ENCODE measurements around the gene PDGFD.

The PDGFD gene

DNA sequence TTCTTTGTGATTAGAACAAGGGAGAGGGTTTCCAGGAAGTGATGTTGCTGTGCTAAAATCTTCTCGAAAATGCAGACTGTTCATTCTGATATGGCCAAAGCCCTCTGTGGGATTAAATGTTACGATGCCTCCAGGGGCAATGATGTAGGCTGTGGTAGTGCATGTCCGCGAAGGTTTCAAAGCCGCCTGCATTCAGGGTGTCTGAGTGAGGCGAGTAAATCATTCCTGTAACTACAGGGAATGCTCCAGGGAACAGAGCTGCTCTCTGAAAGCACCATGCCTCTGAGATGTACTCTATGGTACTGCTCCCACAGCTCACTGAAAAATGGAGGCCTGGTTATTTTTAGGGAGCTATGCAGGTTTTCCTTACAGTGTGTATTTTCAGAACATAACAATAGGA, 21.2 kb downstream of the PDGFD start:
- no peak for DNase-seq

DNA sequence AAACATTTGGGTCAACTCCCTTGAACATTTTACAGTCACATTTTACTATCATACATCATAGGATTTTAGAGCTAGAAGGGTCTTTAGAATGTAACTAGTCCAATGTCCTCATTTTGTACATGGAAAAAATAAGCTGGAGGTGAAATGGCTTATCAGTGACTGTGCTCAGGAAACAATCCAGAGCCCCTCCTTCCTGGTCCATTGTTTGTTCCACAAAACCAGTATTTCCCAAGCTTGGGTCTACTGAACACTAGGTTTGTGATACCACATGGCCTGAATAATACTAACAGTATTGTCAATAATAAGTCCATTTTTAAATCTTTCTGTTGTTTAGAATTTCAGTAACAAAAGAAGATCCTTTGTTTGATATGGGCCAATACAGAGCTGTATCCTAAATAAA, 27.1 kb downstream of the PDGFD start:
- DNase-seq, result no peak

DNA sequence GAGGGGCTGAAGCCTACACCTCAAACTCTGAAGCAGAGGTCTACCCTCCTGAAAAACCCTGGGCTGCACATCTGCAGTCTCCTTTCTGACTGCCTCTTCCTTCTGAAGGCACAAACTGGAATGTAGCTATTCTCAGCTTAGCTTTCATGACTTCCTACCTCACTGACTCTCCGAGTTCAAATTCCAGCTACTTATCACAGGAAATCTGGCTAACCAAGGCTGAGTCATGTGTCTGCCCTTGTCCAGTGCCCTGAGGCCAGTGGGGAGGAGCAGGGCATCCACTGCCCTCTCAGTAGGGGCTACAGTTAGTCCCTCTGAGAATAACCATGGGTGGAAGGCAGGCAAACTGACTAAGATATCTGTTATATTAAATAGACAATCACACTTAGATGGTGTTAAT, 29.2 kb downstream of the PDGFD start:
- no peak for DNase-seq

DNA sequence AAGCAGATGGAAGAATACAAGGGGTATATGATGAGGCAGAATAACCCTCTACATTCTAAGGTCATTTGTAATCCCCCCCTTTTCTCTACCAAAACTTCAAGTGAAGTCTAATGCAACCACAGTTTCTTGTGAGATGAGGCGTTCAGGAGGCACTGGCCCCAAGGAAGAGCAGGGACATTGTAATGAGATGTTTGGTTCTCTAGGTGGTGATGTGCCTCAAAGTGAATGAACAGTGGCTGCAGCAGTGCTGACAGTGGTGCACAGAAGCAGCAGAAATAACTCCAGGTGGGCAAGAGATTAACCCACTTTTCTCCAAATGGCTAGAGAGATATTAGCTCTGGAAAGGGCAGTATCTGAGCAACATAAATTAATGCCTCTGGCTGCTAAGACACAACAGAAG, 33.8 kb downstream of the PDGFD start:
- DNase-seq, result no peak

DNA sequence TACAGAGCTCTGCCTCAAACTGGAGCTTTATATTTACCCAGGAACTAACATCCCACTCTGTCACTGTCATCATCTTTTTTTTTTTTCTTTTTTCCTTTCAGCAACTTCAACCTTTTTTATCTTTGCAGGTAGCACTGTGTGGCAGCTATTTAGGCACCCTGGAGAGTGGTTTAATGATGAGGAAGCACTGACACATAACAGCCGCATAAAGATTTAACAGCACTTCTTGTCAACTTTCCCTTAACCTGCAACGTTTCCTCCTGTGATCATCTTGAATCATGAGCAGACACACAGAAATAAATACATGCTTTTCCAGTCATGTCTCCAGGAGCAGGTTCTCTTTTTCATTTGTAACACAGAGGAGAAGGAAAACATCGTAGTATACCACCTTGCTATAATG, 34.8 kb downstream of the PDGFD start:
- no peak for DNase-seq

DNA sequence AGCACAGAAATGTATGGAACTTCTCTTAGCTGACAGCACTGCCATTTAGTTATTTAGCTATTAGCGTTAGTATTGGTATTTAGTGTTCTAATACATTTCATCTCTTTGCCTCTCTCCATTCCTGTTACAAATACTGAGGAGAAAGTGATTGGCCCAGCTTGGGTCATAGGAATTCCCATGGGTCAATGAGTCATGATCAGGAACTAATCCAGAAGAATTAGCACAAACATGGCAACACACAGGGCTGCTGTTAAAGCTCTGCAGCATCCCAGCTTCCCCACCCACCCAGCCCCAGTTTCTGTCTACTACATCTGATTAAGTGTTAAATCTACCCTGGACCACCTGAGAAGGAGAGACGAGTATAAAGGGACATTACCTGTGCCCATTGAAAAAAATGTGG, 36.1 kb downstream of the PDGFD start:
- no peak for DNase-seq

DNA sequence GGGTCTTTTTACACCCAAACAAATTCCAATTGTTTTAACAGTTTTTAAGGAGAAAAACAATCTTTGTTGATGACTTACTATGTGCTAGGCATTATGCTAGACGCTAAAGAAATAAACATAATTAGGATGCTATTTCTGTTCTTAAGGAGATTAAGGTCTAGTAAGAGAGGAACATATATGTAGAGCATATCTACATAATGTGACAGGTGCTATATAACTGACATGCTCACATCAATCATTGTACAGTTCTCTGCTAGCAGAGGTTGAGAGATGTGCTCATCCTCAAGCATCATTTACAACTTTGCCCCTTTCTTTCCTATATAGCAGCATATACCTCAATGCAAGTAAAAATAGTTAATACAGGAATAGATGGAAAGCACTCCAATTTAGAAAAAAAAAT, 37.5 kb downstream of the PDGFD start:
- DNase-seq, result no peak

DNA sequence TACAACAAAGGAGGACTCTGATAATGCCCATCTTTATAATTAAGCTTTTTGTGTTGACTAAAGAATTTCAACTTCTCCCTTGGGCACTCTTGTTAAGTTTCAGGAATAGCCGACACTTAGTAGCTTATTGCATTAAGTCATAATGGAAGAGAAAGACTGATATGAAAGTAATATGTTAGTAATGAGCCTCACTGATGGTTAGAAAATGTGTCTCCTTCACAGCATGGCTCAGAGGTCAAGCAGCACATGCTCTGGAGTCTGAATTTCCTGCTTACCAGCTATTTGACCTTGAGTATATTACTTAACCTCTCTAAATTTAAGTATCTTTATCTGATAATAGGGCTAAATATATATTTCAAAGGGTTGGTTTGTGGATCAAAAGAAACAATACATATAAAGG, 39.0 kb downstream of the PDGFD start:
- no peak for DNase-seq

DNA sequence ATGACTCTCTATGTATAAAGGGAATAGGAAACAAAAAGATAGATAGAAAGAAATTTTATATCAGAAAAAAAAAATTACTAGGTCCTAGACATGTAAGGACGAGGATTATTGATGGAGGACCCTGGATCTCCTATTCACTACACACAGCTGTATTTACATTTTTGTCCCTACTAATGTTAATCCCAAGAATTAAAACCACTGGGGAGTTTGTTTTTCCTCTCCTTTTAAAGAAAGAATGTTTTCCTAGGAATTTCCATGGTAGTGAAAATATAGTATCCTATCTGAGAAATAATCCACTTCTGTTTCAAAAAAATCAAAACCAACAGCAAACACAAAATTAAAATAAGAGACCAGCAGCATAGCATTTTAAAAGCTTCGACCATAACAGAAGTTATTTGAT, 41.1 kb downstream of the PDGFD start:
- no peak for DNase-seq

DNA sequence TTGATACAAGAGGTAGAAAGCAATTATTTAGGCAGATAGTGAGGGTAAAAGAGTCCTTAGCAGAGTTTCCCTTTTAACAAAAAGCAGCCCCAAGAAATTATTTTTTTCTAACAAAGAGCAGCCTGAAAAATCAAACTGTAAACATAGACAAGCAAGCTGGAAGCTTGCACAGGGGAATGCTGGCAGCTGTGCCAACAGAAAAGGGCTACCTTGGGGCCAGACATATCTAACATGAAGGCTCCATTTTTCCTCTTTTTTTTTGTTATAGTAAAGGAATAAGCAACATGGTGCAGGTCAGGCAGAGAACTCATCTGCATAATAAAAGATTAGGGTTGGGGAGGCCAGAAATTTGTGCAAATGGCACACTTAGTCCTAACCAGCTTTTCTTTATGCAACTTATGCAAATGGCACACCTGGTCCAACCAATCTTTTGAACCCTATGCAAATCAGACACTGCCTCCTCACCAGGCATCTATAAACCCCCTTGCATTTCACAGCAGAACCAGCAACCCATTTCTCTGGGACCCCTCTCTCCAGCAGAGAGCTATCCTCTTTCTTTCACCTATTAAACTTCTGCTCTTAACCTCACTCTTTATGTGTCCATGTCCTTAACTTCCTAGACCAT, 41.8 kb downstream of the PDGFD start:
- no peak for DNase-seq

DNA sequence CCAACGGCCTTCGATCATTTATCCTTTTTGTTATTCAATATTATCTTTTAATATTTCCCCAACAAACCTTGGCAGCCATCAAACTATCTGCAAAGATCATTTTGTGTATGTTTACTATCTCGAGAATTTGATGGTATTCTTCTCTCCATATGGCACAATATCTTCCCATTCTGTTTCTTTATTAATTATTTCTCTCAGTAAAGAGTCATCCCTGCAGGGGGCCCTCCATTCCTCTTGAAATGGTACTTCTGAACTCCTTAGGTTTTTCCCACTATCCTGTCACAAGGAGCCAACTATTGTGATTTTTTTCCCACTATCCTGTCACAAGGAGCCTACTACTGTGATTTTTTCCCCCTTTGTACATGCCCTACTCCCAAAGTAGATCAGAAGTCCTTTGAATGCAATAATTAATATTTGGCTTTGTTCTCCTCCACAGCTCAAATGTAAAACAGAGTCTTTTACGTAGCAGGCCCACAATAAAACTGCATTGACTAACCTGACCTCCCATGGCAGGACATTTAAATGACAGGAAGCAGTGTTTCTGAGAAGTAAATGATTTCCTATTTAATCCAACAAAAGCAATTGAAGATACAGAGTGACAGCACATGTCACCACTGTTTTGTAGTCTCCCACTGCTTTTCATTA, 43.3 kb downstream of the PDGFD start:
- DNase-seq, result no peak

DNA sequence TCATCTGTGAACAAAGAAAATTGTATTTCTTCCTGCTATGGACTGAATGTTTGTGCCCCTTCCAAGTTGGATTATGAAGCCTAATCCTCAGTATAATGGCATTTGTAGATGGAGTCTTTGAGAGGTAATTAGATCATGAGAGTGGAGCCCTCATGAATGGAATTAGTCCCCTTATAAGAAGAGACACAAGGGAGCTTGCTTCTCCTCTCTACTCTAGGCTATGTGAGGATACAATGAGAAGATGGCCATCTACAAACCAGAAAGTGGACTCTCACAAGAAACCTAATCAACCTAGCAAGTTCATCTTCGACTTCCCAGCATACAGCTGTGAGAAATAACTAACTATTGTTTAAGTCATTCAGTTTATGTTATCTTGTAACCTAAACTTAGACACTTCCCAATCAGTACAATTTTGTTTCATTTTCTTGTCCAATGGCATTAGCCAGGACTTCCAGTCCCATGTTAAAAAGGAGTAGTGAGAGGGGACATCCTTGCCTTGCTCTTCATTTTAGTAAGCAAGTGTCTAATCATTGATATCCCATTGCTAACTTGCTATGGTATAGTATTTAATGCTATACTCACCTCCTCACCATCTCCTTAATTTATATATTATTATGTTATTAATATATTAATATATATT, 45.7 kb downstream of the PDGFD start:
- no peak for DNase-seq

DNA sequence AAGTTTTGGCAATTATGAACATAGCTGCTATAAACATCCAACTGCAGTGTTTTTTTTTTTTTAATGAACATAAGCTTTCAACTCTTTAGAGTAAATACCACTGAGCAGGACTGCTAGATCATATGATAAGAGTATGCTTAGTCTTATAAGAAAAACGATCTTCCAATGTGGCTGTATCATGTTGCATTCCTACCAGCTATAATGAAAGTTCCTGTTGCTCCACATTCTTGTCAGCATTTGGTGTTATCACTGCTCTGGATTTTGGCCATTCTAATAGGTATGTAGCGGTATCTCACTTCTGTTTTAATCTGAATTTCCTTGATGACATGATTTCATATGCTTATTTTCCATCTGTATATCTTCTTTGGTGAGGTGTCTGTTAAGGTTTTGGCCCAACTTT, 50.4 kb downstream of the PDGFD start:
- no peak for DNase-seq

DNA sequence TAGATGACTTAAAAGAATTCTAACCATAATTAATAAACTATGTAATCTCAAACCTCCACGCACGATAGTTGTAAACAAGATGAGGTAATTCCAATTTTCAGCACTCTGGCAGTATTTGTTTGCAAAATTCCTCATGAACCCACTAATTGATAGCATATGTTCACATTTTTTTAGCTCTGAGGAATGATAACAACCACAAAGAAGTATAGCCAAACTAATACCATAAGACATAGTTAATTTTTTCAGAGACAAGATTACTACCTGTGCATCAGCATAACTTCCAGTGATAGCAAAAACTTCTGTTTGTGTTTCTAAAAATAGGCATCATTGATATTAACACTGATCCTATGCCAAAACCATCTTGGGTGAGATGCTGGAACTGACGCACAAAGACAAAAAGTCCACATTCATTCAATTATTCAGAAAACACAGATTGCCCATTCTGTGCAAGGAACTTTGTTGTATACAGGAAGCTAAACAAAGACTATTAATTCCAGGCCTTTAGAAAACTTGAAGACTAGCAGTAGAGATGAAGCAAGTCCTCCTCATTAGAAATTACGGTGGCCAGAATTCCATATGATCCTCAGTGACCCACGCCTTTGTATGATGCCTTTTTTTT, 57.7 kb downstream of the PDGFD start:
- no peak for DNase-seq

DNA sequence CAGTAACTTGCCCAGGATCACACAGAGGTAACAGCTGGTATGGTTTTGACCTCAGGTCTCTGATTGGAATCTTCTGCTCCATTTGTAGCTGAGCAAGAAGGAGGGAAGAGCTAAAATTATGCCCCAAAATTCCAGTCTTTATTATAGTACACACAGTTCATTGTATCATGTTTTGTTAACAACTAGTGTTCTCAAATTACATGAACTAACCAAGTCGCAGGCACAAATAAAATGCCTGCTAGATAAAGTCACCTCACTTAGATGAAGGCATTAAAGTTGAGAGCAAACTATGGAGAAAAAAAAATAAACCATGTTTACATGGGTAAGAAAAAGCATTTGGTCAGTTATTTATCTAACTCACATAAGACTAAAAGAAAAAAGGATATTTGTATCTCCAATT, 58.8 kb downstream of the PDGFD start:
- no peak for DNase-seq

DNA sequence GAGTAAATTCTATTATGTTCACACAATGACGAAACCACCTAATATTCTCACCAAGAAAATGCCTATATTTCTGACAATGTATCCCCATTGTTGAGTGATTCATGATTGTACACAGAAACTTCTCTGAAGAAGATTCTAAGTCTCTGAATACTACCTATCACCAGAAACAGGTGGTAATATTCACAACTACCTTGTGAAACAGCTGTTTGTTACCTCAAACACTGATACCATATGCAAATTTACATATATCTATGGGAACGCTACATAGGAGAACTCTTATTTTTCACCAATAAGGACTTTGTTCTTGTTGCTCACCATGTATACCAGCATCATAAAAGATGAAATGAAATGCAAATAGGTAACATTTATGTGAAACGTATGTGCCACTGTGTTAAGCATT, 59.3 kb downstream of the PDGFD start:
- DNase-seq, result no peak

DNA sequence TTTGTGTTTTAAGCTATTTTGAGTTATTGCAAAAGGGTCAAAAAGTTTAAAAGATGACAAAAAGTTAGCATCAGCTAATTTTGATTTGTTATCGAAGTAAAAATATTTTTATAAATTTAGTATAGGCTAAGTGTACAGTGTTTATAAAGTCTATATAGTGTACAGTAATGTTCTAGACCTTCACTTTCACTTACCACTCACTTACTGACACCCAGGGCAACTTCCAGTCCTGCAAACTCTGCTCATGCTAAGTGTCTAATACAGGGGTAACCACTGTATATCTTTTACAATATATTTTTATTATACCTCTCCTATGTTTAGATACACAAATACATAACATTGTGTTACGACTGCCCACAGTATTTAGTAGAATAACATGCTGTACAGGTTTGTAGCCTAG, 59.7 kb downstream of the PDGFD start:
- DNase-seq, result no peak

DNA sequence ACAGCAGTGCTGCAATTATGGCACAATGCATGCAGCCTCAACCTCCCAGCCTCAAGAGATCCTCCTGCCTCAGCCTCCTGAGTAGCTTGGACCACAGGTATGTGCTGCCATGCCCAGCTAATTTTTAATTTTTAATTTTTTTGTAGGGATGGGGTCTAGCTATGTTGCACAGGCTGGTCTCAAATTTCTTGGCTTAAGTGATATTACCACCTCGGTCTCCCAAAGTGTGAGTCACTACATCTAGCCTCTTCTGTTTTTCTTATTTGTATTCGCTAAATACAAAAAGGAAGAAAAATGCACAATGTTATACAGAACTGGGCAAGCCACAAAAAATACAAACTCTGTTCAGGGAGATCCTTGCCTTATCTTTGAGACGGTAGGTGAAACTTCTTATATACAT, 65.4 kb downstream of the PDGFD start:
- no peak for DNase-seq

DNA sequence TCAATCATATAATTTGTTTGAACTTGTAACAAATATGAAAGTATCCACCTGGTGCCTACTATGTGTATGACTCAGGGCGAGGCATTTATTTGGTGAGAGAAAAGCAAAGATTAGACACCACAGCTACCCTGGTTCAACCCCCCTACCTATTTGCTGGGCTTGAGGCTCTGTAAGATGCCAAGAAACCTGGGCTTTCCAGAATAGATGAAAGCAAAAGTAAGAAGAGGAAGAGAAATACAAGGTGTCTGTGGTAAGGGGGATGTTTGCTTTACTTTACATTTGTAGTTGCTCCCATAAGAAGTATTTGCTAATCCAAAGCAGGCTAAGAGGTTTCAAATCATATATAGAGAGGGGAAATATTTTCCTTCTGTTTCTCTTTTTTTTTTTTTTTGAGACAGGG, 65.8 kb downstream of the PDGFD start:
- DNase-seq, result no peak

DNA sequence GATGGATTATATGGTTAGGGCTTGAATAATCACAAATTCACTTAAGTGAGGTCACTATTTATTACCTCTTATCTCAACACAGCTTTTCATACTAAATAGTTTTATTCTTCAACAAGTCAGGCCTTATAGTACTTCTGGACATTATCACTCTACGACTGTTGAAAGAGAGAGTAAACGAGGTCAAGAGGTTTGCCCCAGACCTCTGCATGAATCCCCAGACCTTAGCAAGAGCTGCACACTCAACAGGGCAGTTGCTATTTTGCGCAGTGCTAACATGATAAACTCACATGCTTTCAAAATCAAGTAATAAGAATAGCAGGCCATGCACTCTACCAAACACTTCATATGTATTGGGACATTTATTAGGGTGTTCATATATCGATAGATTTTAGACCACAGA, 67.0 kb downstream of the PDGFD start:
- no peak for DNase-seq

DNA sequence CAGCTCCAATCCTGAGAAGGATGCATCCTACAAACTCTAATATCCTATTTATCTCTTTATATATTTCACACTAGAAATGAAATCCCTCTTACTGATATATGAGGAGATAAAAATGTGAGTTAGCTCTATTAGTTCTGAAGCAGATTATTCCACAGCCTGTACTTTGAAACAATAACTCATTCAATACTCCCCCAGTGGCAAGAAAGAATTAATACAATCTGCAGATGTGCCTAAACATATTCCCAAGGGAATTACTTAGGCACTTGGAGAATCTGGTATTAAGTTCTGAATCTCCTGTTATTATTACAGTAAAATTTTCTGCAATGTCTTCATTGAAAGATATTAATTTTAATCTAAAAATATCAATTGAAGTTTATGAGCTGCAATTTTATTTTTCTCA, 68.2 kb downstream of the PDGFD start:
- DNase-seq, result no peak

DNA sequence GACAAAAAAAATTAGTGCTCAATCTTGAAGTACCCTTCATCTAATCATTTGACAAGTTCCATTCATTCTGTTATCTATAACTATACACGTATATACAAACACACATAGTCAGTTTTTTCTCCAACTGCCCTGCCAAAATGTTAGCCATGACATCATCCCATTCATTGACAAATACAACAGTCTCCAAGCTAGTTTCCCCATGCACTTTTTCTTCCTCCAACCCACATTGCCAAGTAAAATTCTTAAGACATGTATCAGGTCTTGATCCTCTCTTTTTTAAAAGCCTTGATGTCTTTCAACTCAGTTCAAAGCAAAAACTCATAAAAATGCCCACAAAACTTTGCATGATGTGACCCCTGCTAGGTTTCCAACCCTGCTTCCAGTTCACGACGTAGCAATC, 69.4 kb downstream of the PDGFD start:
- DNase-seq, result no peak

DNA sequence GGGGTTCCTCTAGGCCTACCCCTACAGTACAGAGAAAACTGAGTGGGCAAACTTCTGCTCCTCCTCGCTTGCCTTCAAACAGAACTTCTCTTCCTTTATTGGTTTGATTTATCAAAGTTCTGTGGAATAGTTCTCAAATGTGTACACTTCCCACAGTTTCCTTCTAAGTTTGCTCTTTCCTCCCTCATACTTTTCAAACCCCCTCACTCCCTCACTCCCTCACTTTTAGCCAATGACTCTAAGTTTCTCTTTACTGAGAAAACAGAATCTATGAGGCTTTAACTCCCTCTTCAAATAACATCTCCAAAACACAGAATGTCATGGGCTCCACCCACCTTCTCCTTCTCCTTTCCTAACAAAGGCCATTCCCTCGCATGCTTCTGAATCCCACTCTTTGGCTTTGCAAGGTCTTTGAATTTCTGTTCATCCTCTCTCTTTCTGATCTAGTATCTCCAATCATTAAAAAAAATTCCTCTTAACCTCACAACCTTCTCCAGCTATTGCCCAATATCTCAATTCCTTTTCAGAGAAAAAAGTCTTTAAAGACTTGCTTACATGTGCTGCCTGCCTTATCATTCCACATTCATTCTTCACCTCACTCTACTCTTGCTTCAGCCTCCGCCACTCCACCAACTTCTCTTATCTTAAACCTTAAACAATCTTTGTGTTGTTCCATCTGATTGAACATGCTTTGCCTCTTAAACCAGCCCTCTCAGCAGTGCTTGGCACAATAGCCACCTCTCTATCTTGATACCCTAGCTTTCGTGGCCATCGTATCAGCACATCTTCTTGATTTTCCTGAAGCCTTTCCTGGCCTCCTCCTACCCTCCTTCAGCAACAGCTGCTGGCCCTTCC, 70.3 kb downstream of the PDGFD start:
- DNase-seq, result no peak

All from midbrain (tissue), 1 donor.